HG03442 (cell line): ENCODE measurements around the gene NSMF.

ENCODE experiments used
- ATAC-seq: cut with Tn5 transposase; IDR thresholded peaks from one replicate; pipeline ENCODE4 v1.9.1; 2021; ENCODE audit warnings: mild to moderate bottlenecking, moderate library complexity; ENCODE audit not compliant: unreplicated experiment

The NSMF gene

DNA sequence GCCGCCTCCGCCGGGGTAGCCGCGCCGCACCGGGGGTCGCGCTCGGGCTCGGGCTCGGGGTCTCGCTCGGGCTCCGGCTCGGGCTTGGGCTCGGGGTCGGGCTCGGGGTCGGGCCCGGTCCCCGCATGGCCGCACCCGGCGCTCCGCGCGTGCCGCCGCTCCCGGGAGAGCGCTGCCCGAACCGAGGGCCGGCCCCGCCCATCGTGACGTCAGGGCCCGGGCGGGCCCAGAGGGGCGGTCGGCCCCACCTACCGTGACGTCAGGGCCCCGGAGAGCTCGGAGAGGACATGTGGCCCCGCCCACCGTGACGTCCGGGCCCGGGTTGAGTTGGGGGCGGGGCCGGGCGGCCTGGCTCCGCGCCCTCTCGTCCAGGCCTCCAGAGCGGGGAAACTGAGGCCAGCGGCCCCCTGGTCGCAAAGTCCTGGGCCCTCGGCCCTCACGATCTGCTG, at the start of gene NSMF:
TSS of gene NSMF (minus strand) at position 183 of the 449 bp plus-strand sequence. CDS start 232 bp downstream, outside the sequence.
- ATAC-seq, result peak; percentile 56

- no peak for ATAC-seq
Measured at GRCh38 chr9:137506702-137507171, 47.6 kb upstream of the NSMF start.

- no peak for ATAC-seq
Measured at GRCh38 chr9:137506274-137506673, 47.1 kb upstream of the NSMF start.

DNA sequence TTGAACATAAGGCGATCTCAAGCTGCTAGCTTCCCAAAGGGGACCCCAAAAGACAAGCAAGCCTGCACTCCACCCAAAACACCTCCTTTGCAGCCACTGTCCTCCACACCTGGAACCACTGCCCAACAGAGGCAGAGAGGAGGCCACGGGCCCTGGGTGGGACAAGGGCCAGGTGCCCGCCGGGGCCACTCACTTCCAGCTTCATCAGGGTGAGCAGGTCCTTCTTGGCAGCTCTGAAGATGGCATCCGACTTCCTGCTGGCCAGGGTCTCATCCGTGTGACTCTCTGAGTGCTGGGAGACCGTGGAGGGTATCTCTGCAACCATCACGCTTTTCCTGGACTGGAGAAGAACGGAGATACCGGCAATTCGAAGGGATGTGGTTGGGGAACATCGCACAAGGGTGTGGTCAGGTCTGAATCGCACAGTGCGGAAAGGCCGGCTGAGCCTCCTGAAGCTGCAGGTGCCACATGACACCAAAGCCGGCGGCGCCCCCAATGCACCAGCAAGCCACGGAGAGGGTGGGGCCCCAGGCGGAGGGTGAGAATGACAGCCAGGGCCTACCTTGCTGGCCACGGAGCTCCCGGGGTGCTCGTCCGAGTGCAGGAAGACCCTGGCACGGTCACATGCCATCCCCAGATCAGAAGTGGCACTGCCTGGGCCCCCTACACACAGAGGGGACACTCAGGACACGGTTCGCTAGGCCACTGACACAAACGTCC, 46.4 kb upstream of the NSMF start:
- ATAC-seq, result no peak

GRCh38 chr9:137504432-137504777, 45.3 kb upstream of the NSMF start:
- no peak for ATAC-seq

DNA sequence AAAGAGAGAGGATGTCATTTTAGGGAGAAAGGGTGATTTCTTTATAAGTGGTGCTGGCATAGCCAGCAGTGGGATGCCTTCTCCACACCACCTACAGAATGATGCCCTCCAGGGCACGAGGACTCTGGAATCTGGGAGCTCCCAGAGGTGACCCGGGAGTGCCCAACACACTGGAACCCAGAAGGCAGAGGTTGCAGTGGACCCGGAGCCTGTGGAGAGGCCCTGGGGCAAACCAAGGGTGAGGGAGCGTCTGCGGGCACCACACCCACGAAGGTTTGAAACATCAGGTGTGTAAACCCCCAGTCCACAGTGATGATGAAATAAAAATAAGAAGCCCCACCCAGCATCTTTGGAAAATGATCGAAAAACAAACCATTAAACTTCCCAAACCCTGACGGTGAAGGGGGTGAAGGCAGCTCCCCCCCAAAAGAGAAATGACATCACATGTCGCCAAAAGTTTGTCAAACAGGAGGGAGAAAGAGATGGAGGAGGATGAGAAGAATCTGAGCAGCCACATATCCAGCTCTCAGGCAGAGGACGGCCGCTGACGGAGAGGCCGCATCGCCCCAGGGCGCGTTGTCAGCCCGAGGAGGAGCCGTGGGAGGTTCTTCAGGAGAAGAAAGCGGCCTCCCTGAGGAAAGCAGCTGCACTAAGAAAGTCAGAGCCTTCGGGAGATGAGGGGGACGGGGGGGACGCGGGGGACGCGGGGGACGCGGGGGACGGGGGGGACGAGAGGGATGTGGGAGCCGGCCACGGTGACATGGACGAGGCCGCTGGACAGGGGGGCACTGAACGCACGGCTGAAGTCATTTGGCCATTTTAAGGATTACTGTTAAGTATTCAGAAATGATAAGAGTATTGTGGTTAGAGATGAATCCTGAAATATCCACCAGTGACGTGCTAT, 43.1 kb upstream of the NSMF start:
- no peak for ATAC-seq

DNA sequence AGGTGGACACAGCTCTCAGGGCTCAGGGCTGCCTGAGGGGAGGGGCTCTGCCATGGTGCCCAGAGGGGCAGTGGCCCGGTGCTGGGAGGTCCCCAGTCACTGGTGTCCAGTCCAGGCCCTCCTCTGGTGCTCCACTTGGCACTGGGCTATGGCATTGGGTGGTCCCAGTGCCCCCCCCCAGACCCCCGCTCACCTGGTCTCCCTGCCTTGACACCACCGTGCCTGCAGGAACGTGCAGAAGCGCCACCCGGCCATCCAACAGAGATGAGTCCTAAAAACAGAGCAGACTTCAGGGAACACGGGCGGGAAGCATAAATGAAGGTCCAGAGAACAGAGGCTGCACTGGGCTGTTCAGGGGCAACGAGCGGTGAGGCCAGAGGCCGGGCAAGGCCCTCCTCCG, 42.3 kb upstream of the NSMF start:
- ATAC-seq, result no peak

DNA sequence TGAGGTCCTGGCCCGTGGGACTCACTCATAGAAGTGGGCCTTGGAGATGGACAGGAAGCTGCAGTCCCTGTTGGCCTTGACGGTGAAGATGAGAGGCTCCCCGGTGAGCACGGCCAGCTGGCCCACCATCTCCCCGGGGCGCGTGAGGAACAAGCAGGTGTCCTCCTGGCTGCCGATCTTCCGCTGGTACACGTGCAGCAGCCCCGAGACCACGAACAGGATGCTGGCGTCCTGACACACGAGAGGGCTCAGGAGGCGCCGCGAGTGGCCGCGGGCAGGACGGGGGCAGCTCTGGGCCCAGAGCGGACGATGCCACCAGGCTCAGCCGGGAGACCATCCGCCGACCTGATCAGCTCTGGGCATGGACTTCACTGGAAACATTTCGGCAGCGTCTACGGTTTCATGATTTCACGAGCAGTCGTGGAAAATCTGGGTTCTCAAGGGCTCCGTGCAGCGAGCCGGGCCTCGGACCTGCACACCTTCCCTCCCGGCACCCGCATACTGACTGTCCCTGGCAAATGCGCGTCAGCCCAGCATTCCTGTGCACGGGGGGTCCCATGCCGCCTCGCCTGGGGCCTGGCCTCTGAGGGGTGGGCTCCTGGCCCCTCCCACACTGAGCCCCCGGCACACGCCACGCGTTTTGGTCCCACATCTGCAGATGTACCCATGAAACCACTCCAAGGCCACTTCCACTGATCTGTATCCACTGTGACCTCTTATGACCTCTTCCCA, 41.7 kb upstream of the NSMF start:
- ATAC-seq, result no peak

DNA sequence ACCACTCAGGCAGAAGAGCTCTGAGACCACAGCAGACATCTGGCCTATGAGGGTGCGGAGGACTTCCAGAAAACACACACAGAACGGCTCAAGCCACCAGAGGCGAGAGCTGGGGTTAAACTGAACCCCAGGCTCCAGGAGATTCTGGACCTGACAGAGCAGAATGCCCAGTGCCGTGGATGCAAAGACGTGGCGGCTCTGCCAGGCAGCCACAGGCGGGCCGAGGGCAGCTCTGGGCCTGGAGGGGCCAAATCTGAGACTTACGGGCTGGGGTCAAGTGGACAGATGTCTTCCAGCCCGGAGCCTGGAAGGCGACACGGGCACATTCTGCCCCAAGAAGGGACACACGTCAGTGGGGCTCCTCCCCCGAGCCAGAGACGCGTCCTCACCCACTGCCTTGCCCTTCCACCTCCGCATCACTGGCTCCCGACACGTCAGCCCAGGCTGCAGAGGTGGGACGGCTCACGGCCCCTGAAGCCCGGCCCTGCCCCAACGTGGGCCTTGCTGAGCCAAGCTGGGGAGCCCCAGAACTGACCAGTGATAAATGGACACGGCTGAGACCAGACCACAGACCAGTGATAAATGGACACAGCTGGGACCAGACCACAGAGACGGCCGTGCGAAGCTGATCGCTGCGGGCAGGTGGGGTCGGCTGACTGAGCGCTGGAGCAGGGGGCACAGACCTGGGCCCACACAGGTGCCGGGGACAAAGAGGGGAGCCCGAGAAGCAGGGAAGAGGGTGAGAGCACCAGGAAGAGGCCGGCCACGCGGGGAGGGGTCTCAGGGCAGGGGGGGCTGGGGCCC, 40.9 kb upstream of the NSMF start:
- ATAC-seq, result no peak

- no peak for ATAC-seq
Measured at GRCh38 chr9:137499416-137499815, 40.3 kb upstream of the NSMF start.

DNA sequence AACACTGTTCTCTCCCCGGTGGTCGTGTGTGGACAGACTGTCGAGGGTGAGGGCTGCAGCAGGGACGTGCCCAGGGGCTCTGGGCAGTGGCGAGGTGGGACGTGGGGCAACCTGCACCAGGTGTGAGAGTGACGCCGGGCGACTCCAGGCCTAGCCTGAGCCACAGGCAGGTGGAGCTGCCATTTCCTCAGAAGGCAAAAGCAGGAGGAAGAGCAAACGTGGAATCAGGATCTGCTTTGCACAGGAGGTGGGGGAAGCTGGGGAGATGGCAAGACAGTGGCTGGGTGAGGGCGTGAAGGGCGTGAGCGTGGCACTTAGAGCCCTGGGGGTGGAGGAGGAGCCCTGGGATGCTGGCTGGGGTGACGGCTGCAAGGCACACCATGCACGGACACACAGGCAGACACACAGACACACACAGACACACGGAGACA, 39.6 kb upstream of the NSMF start:
- no peak for ATAC-seq

GRCh38 chr9:137497921-137498719, 39.0 kb upstream of the NSMF start:
- no peak for ATAC-seq

DNA sequence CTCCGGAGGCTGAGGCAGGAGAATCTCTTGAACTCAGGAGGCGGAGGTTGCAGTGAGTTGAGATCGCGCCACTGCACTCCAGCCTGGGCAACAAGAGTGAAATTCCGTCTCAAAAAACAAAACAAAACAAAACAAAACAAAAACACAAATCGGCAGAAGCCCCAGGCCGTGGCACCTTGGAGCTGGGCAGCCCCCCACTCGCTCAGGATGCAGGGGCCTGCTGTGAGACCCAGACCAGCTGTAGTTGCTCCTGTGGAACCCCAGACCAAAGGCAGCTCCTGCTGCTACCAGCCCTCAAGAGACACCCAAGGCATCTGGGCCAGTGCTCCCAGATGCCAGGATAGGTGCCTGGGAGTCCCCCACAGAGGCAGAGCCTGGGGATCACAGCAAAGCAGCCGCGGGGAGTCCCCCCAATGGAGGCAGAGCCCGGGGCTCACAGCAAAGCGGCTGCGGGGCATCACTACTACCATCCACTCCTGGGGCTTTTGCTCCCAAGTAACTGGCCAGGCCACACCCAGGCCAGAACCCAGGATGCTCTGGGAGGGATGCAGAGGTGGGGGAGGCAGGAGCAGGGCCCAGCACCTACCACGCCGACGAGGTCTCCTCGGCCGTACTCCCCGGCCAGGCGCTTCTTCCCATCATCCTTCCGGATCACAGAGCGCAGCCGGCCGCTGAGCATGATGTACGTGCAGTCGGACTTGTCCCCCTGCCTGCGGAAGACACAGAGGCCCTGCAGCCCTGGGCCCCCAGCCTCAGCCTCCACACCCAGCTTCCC, 37.7 kb upstream of the NSMF start:
- no peak for ATAC-seq

DNA sequence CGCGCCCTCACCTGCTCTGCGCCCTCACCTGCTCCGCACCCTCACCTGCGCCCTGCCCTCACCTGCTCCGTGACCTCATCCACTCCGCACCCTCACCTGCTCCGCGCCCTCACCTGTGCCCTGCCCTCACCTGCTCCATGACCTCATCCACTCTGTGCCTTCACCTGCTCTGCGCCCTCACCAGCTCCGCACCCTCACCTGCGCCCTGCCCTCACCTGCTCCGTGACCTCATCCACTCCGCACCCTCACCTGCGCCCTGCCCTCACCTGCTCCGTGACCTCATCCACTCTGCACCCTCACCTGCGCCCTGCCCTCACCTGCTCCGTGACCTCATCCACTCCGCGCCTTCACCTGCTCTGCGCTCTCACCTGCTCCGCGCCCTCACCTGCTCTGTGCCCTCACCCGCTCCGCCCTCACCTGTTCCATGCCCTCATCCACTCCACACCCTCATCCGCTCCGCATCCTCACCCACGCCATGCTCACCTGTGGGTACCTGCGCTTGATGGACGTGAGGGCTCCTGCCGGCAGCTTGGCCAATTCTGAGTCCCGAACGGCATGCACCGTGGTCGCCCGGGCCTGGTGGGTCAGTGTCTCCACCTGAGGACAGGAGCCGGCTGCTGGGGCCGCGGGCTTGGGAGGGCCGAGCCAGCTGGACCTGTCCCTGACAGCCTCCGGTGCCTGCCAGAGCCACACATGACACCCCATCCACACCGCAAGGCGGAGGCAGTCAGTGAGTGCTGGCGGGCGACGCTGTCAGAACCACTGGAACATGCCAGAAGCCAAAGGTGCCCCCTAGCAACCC, 35.6 kb upstream of the NSMF start:
- ATAC-seq, result no peak

- ATAC-seq, result no peak
Measured at GRCh38 chr9:137494104-137494544, 35.0 kb upstream of the NSMF start.

- no peak for ATAC-seq
Measured at GRCh38 chr9:137493364-137494103, 34.4 kb upstream of the NSMF start.
